ENCODE measurements around the gene FBLN7.

FBLN7 gene

DNA sequence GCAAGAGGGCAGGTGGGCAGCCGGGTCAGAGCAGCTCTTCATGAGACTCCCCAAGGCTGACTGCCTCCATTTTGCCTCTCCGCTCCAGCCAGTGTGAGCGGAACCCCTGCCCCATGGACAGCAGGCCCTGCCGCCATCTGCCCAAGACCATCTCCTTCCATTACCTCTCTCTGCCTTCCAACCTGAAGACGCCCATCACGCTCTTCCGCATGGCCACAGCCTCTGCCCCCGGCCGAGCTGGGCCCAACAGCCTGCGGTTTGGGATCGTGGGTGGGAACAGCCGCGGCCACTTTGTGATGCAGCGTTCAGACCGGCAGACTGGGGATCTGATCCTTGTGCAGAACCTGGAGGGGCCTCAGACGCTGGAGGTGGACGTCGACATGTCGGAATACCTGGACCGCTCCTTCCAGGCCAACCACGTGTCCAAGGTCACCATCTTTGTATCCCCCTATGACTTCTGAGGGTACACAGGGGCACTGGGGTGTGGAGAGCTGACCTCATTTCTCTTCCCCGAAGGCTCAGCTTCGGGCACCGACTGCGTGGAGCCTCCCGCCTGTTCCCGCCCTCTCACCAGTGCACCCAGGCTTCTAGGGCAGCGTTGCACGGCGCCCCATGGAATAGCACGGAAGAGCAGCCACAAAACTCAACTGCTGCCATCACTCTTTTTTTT lies 49.0 kb downstream of the FBLN7 start:
- DNase-seq (ENCODE audit: low spot score), result no peak
- no peak for TF ChIP-seq CTCF (IDR thresholded peaks at IDR 0.05; ENCODE audit: borderline replicate concordance, control extremely low read depth, extremely low read depth, insufficient read depth, missing control alignments)
- in situ Hi-C loops (cut with MboI; ENCODE audit: low sequenced_read_pairs, unreplicated experiment), result no loop called here

DNA sequence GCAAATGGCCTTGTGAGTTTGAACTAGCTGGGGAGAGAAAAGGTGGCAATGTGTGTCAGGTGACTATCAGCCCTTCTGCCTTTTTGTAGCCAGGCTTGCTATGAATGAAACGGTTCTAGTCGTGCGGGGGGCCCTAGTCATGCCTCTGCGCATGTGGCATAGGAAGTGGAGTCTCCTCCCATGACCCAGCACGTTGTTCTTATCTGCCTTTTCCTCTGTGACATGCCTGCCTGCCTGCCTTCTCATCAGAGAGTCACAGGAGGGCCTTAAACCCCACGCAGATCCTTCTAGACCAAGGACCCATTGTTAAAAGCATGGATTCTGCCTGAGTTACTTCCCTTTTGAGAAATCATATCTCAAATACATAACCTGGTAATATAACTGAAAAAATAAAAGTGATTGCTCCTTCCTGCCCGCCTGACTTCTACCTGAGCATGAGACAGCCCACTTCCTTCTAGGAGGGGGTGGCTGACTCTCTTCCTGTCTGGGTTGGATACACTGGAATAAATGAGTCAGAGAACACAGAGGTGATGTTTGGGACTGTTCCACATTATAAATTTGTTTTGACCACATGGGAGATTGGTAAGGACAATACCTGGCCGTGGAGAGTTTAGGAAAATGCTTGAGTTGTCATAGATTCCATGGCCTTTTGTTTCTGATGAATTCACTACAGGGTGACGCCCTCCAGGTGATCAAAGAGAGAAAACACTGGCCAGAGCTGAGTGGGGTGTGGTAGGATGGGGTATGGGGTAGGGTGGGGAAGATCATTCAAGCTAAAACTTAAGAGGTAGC lies 49.8 kb downstream of the FBLN7 start:
- in situ Hi-C loops (cut with MboI; ENCODE audit: low sequenced_read_pairs, unreplicated experiment), result no loop called here
- no peak for DNase-seq (ENCODE audit: low spot score)
- no peak for TF ChIP-seq CTCF (IDR thresholded peaks at IDR 0.05; ENCODE audit: borderline replicate concordance, control extremely low read depth, extremely low read depth, insufficient read depth, missing control alignments)

- in situ Hi-C loops (cut with MboI; ENCODE audit: low sequenced_read_pairs, unreplicated experiment), result no loop called here
- TF ChIP-seq CTCF (IDR thresholded peaks at IDR 0.05; ENCODE audit: borderline replicate concordance, control extremely low read depth, extremely low read depth, insufficient read depth, missing control alignments), result no peak
- no peak for DNase-seq (ENCODE audit: low spot score)
Measured at GRCh38 chr2:112189001-112189556, 50.9 kb downstream of the FBLN7 start.

GRCh38 chr2:112194028-112194427 lies 55.8 kb downstream of the FBLN7 start:
- in situ Hi-C loops (cut with MboI; ENCODE audit: low sequenced_read_pairs, unreplicated experiment), result no loop called here
- no peak for DNase-seq (ENCODE audit: low spot score)
- TF ChIP-seq CTCF (IDR thresholded peaks at IDR 0.05; ENCODE audit: borderline replicate concordance, control extremely low read depth, extremely low read depth, insufficient read depth, missing control alignments), result no peak

GRCh38 chr2:112194482-112194881 lies 56.3 kb downstream of the FBLN7 start:
- no peak for DNase-seq (ENCODE audit: low spot score)
- TF ChIP-seq CTCF (IDR thresholded peaks at IDR 0.05; ENCODE audit: borderline replicate concordance, control extremely low read depth, extremely low read depth, insufficient read depth, missing control alignments), result no peak
- in situ Hi-C loops (cut with MboI; ENCODE audit: low sequenced_read_pairs, unreplicated experiment), result no loop called here

DNA sequence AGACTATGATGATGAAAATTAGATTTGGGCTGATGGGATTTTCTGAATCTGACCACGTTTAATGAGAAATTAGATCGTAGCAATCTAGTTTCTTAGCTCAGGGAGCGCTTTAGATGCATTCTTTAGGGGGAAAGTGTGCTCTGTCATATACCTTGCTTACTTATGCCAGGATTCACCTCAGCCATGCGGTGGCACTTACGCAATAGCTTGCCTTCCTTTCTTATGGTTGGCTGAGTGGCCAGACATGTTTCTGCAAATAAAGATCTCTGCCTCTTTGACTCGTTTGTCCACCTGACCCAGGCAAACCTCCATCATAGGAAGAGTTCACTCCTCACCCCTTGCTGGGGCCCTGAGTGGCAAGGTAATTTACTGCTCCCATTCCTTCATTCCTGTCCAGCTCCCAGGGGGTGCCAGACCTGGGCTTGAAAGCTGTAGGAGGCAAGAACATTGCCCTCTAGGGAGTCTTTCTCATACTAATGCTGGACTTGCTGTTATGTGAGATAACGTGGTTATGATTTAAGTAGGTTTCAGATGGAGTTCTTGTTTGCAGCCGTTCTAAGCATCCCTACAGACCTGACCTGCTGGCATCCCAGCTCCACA lies 57.1 kb downstream of the FBLN7 start:
- TF ChIP-seq CTCF (IDR thresholded peaks at IDR 0.05; ENCODE audit: borderline replicate concordance, control extremely low read depth, extremely low read depth, insufficient read depth, missing control alignments), result no peak
- in situ Hi-C loops (cut with MboI; ENCODE audit: low sequenced_read_pairs, unreplicated experiment), result no loop called here
- DNase-seq (ENCODE audit: low spot score), result no peak

Data from GM13976 (cell line).